ENCODE measurements around the gene TSC1.

The TSC1 gene

GRCh38 chr9:132894346-132894745 lies 50.1 kb downstream of the TSC1 start:
- no peak for DNase-seq (ENCODE audit: low read depth in 4 of 4, low spot score in 1 of 4)

- no peak for DNase-seq (ENCODE audit: low read depth in 4 of 4, low spot score in 1 of 4)
Observed at GRCh38 chr9:132892400-132892799, 52.0 kb downstream of the TSC1 start.

GRCh38 chr9:132888151-132888550 lies 56.3 kb downstream of the TSC1 start:
- no peak for DNase-seq (ENCODE audit: low read depth in 4 of 4, low spot score in 1 of 4)

- no peak for DNase-seq (ENCODE audit: low read depth in 4 of 4, low spot score in 1 of 4)
Observed at GRCh38 chr9:132887181-132888120, 57.0 kb downstream of the TSC1 start.

GRCh38 chr9:132886334-132886725 lies 58.1 kb downstream of the TSC1 start:
- DNase-seq (ENCODE audit: low read depth in 4 of 4, low spot score in 1 of 4), result no peak

- DNase-seq (ENCODE audit: low read depth in 4 of 4, low spot score in 1 of 4), result no peak
Observed at GRCh38 chr9:132885720-132886333, 58.6 kb downstream of the TSC1 start.

- DNase-seq (ENCODE audit: low read depth in 4 of 4, low spot score in 1 of 4), result no peak
Observed at GRCh38 chr9:132883349-132884294, 60.8 kb downstream of the TSC1 start.

GRCh38 chr9:132882616-132883015 lies 61.8 kb downstream of the TSC1 start:
- no peak for DNase-seq (ENCODE audit: low read depth in 4 of 4, low spot score in 1 of 4)

- DNase-seq (ENCODE audit: low read depth in 4 of 4, low spot score in 1 of 4), result no peak
Observed at GRCh38 chr9:132881826-132882225, 62.6 kb downstream of the TSC1 start.

GRCh38 chr9:132880324-132880661 lies 64.1 kb downstream of the TSC1 start:
- no peak for DNase-seq (ENCODE audit: low read depth in 4 of 4, low spot score in 1 of 4)

- no peak for DNase-seq (ENCODE audit: low read depth in 4 of 4, low spot score in 1 of 4)
Observed at GRCh38 chr9:132879457-132880323, 64.7 kb downstream of the TSC1 start.

GRCh38 chr9:132878695-132879456 lies 65.5 kb downstream of the TSC1 start, which contains the start of gene SPACA9:
SPACA9 (plus strand) TSS chr9:132878898; CDS start chr9:132883948, 5,050 bp downstream.
- peak in 3 of 4 experiments; percentile 17 to 25 (median 21) for DNase-seq (ENCODE audit: low read depth in 4 of 4, low spot score in 1 of 4)

GRCh38 chr9:132877824-132878694 lies 66.4 kb downstream of the TSC1 start, which contains the start of gene AK8:
AK8 (minus strand) TSS chr9:132878284; CDS start chr9:132878255, 29 bp downstream.
- peak; percentile 48 to 69 (median 61) for DNase-seq (ENCODE audit: low read depth in 4 of 4, low spot score in 1 of 4)

- no peak for DNase-seq (ENCODE audit: low read depth in 4 of 4, low spot score in 1 of 4)
Observed at GRCh38 chr9:132877458-132877823, 67.0 kb downstream of the TSC1 start.

GRCh38 chr9:132876849-132877248 lies 67.6 kb downstream of the TSC1 start:
- no peak for DNase-seq (ENCODE audit: low read depth in 4 of 4, low spot score in 1 of 4)

- DNase-seq (ENCODE audit: low read depth in 4 of 4, low spot score in 1 of 4), result no peak
Observed at GRCh38 chr9:132875159-132875558, 69.3 kb downstream of the TSC1 start.

GRCh38 chr9:132873403-132873802 lies 71.0 kb downstream of the TSC1 start:
- no peak for DNase-seq (ENCODE audit: low read depth in 4 of 4, low spot score in 1 of 4)

GRCh38 chr9:132869266-132869665 lies 75.2 kb downstream of the TSC1 start:
- DNase-seq (ENCODE audit: low read depth in 4 of 4, low spot score in 1 of 4), result no peak

- no peak for DNase-seq (ENCODE audit: low read depth in 4 of 4, low spot score in 1 of 4)
Observed at GRCh38 chr9:132866898-132867297, 77.5 kb downstream of the TSC1 start.
